Vagina (tissue), 2 donors: ENCODE results near the gene LIAS. TPM values are rescaled to one million over a fixed set of nuclear protein-coding genes. Genes with fewer than 3 reads are reported as not detected.
A peak's percentile ranks its signal among the peaks of the same experiment; 100 is the strongest.

Experiments
- DNase-seq, 2 donors: peaks; one replicate each; pipeline ENCODE4 v3.0.0-alpha.2; 2017; ENCODE audit errors: extremely low spot score in 2 of 2
- H3K27ac ChIP-seq: fragments of 200-600 bp; sonication (generic); one replicate; pipeline ENCODE4 v1.5.1; 2019
- H3K27me3 ChIP-seq: fragments of 200-600 bp; sonication (generic); one replicate; pipeline ENCODE4 v1.5.1; 2019
- H3K36me3 ChIP-seq, 2 donors: fragments of 200-600 bp; sonication (generic); one replicate each; pipeline ENCODE4 v1.5.1; 2017 to 2019
- H3K4me1 ChIP-seq: fragments of 200-600 bp; sonication (generic); one replicate; pipeline ENCODE4 v1.5.1; 2019
- H3K4me3 ChIP-seq, 2 donors: fragments of 200-600 bp; sonication (generic); 1 replicate in 1 of 2; 2 replicates in 1 of 2; pipeline ENCODE4 v1.5.1; 2016 to 2019
- H3K9me3 ChIP-seq: fragments of 200-600 bp; sonication (generic); one replicate; pipeline ENCODE4 v1.5.1; 2019
- POLR2A ChIP-seq, 2 donors: fragments of 450-650 bp; IDR thresholded peaks; one replicate each; pipeline ENCODE4 v1.6.1; 2017; ENCODE audit warnings: antibody characterized with exemption in 2 of 2, mild to moderate bottlenecking in 2 of 2, moderate library complexity in 2 of 2
- POLR2AphosphoS5 ChIP-seq, 2 donors: sonication (generic); formaldehyde crosslinking; IDR thresholded peaks; one replicate each; pipeline ENCODE4 v1.9.0; 2017; ENCODE audit warnings: antibody characterized with exemption in 2 of 2, mild to moderate bottlenecking in 2 of 2, low read depth in 1 of 2; ENCODE audit not compliant: insufficient read depth in 1 of 2
- intact Hi-C: fragments of 100-400 bp; cut with DNase I; formaldehyde crosslinking; loops from one replicate; pipeline ENCODE4 v1.15.1; 2023
- total RNA-seq: library from RNA; depleted of rRNA; stranded (reverse); fragments of >200 nt; gene quantifications from one replicate; pipeline ENCODE4 v1.2.3, GENCODE V29; 2016
- TF ChIP-seq, protein P1 (sequence below), 3 experiments: fragments of 450-650 bp in 2 of 3; fragments of 200-600 bp in 1 of 3; sonication (generic) in 1 of 3; IDR thresholded peaks; one replicate each; pipeline ENCODE4 v1.5.1; 2017 to 2019; ENCODE audit warnings: antibody characterized with exemption in 3 of 3, mild to moderate bottlenecking in 2 of 3, moderate library complexity in 2 of 3

The LIAS gene
- total RNA-seq, 1 donor from 2014 or later: 10.1 TPM

GRCh38 chr4:39467464-39467863 is 8.6 kb downstream of the LIAS start:
- Histone ChIP-seq H3K9me3 (no peaks in the 10 kb centered on the region), H3K27ac (no peak overlapping the region), H3K27me3 (no peaks in the 10 kb centered on the region), H3K4me3 (no peak overlapping the region), H3K36me3 (peaks cover 0 to 18% of the 10 kb centered on the region in 2 donors), H3K4me1 (no peaks in the 10 kb centered on the region)
- TF ChIP-seq POLR2A (IDR thresholded peaks at IDR 0.05): no peak
- TF ChIP-seq POLR2AphosphoS5 (IDR thresholded peaks at IDR 0.05; ENCODE audit: insufficient read depth in 1 of 2, low read depth in 1 of 2): no peak
- TF ChIP-seq, protein P1, sequence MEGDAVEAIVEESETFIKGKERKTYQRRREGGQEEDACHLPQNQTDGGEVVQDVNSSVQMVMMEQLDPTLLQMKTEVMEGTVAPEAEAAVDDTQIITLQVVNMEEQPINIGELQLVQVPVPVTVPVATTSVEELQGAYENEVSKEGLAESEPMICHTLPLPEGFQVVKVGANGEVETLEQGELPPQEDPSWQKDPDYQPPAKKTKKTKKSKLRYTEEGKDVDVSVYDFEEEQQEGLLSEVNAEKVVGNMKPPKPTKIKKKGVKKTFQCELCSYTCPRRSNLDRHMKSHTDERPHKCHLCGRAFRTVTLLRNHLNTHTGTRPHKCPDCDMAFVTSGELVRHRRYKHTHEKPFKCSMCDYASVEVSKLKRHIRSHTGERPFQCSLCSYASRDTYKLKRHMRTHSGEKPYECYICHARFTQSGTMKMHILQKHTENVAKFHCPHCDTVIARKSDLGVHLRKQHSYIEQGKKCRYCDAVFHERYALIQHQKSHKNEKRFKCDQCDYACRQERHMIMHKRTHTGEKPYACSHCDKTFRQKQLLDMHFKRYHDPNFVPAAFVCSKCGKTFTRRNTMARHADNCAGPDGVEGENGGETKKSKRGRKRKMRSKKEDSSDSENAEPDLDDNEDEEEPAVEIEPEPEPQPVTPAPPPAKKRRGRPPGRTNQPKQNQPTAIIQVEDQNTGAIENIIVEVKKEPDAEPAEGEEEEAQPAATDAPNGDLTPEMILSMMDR (IDR thresholded peaks at IDR 0.05): no peak
- no peak for DNase-seq
- intact Hi-C loops: no loop called here

DNA sequence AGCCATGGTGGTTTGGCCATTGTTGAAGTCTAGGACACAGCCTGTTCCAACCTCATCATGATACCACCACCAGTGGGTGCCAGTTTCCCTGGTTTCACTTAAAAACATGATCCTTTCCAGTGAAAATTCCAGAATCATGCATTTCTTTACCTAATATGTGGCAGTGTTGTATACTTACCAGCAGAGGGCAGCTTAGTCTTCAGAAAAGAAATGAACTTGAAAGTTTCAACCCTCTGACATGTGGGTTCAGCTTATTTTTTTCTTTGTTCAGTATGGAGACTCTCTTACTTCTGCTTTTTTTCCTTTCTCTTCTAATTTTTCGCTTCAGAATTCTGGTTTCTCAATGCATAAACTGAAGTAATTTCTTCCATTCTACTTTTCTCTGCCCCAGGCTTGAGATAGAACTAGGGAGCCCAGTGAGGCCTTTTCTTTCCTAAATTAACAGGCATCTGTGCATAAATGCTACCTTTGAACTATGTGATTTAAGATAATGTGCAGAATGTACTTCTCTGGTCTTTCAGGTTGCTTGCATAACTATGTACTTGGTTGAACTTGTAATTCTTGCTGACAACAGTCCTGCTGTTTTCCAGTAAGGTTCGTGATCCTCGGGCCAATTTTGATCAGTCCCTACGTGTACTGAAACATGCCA is 10.7 kb downstream of the LIAS start:
- TF ChIP-seq POLR2A (IDR thresholded peaks at IDR 0.05) (no peak), POLR2AphosphoS5 (IDR thresholded peaks at IDR 0.05; ENCODE audit: insufficient read depth in 1 of 2, low read depth in 1 of 2) (peak in 1 of 2 donors; percentile 77)
- TF ChIP-seq, protein P1 (IDR thresholded peaks at IDR 0.05): peak; percentile 69 to 85 (median 74)
- Histone ChIP-seq H3K36me3 (peaks cover 0 to 1% of the 10 kb centered on the region in 2 donors), H3K4me3 (no peak overlapping the region), H3K27ac (peak overlapping the region; percentile 70), H3K27me3 (no peaks in the 10 kb centered on the region), H3K9me3 (no peaks in the 10 kb centered on the region), H3K4me1 (no peaks in the 10 kb centered on the region)
- intact Hi-C loops: loop anchor here (10.0 kb wide), 1 partner anchor 395 kb away; no protein-coding TSS in a partner anchor
- DNase-seq: no peak

GRCh38 chr4:39470402-39470801 is 11.5 kb downstream of the LIAS start:
- Histone ChIP-seq H3K36me3 (no peaks in the 10 kb centered on the region), H3K27me3 (no peaks in the 10 kb centered on the region), H3K9me3 (no peaks in the 10 kb centered on the region), H3K4me3 (no peak overlapping the region), H3K27ac (peak overlapping the region; percentile 70), H3K4me1 (no peaks in the 10 kb centered on the region)
- no peak for DNase-seq
- intact Hi-C loops: loop anchor here (10.0 kb wide), 1 partner anchor 394 kb away; no protein-coding TSS in a partner anchor
- TF ChIP-seq, protein P1 (IDR thresholded peaks at IDR 0.05): no peak
- TF ChIP-seq POLR2A (IDR thresholded peaks at IDR 0.05) (no peak), POLR2AphosphoS5 (IDR thresholded peaks at IDR 0.05; ENCODE audit: insufficient read depth in 1 of 2, low read depth in 1 of 2) (no peak)

- intact Hi-C loops: loop anchor here (10.0 kb wide), 1 partner anchor 392 kb away; no protein-coding TSS in a partner anchor
- Histone ChIP-seq H3K27me3 (no peaks in the 10 kb centered on the region), H3K4me1 (no peaks in the 10 kb centered on the region), H3K36me3 (peaks cover 0 to 6% of the 10 kb centered on the region in 2 donors), H3K27ac (no peak overlapping the region), H3K9me3 (no peaks in the 10 kb centered on the region), H3K4me3 (no peak overlapping the region)
- no peak for TF ChIP-seq POLR2AphosphoS5 (IDR thresholded peaks at IDR 0.05; ENCODE audit: insufficient read depth in 1 of 2, low read depth in 1 of 2)
- TF ChIP-seq POLR2A (IDR thresholded peaks at IDR 0.05): no peak
- TF ChIP-seq, protein P1 (IDR thresholded peaks at IDR 0.05): no peak
- no peak for DNase-seq
Measured at GRCh38 chr4:39472396-39472795, 13.5 kb downstream of the LIAS start.
